Activated CD4-positive, alpha-beta T cell treated with anti-CD3 and anti-CD28 coated beads, Interleukin-2, amount 10 ng/mL, durations not matched to agents 24 days and 14 days (primary cell): ENCODE data around the gene PIEZO1. TPM values are rescaled to one million over a fixed set of nuclear protein-coding genes. Genes with fewer than 3 reads are reported as not detected.
A peak's percentile ranks its signal among the peaks of the same experiment; 100 is the strongest.

Experiments
- DNase-seq: peaks from one replicate; pipeline ENCODE4 v3.0.0; 2022
- H3K27ac Mint-ChIP-seq: one replicate; pipeline ENCODE4 v1.8.0; 2022; ENCODE audit warnings: mild to moderate bottlenecking, mixed read lengths
- H3K27me3 Mint-ChIP-seq: one replicate; pipeline ENCODE4 v1.8.0; 2022; ENCODE audit warnings: mixed read lengths
- H3K36me3 Mint-ChIP-seq: one replicate; pipeline ENCODE4 v1.8.0; 2022; ENCODE audit warnings: low read depth, mild to moderate bottlenecking, mixed read lengths
- H3K4me1 Mint-ChIP-seq: one replicate; pipeline ENCODE4 v1.8.0; 2021; ENCODE audit warnings: mixed read lengths
- H3K4me3 Mint-ChIP-seq: one replicate; pipeline ENCODE4 v1.8.0; 2022; ENCODE audit warnings: mild to moderate bottlenecking, moderate library complexity, mixed read lengths
- H3K9me3 Mint-ChIP-seq: one replicate; pipeline ENCODE4 v1.8.0; 2021; ENCODE audit warnings: mixed read lengths
- intact Hi-C: fragments of 100-400 bp; cut with micrococcal nuclease; formaldehyde crosslinking; loops from one replicate; pipeline ENCODE4 v1.15.1; 2023
- total RNA-seq: library from RNA; stranded (reverse); gene quantifications from 2 replicates; pipeline ENCODE4 v1.2.3, GENCODE V29; 2022

Gene PIEZO1
- total RNA-seq, 1 donor from 2014 or later: 226 TPM

GRCh38 chr16:88702371-88703210, 82.4 kb downstream of the PIEZO1 start:
- H3K27me3 Mint-ChIP-seq: no peaks in the 10 kb centered on the region
- H3K4me3 Mint-ChIP-seq: peak overlapping the region; percentile 81
- peak; percentile 72 for DNase-seq
- peak overlapping the region; percentile 95 for H3K27ac Mint-ChIP-seq
- H3K9me3 Mint-ChIP-seq: no peaks in the 10 kb centered on the region
- H3K36me3 Mint-ChIP-seq: peaks cover 27% of the 10 kb centered on the region
- intact Hi-C loops: loop anchor here (1.0 to 5.0 kb wide), 2 partner anchors 16 to 65 kb away; partner anchors contain the start of genes IL17C and SNAI3
- H3K4me1 Mint-ChIP-seq: peaks cover 56% of the 10 kb centered on the region

- H3K9me3 Mint-ChIP-seq: no peaks in the 10 kb centered on the region
- peaks cover 50% of the 10 kb centered on the region for H3K4me1 Mint-ChIP-seq
- intact Hi-C loops: loop anchor here (2.0 to 5.0 kb wide), 4 partner anchors 39 to 249 kb away; partner anchors contain the start of genes CYBA, IL17C, MVD and ZFPM1
- peak overlapping the region; percentile 95 for H3K27ac Mint-ChIP-seq
- DNase-seq: peak; percentile 74
- H3K27me3 Mint-ChIP-seq: no peaks in the 10 kb centered on the region
- peaks cover 25% of the 10 kb centered on the region for H3K36me3 Mint-ChIP-seq
- H3K4me3 Mint-ChIP-seq: peak overlapping the region; percentile 81
Measured at GRCh38 chr16:88701581-88702370, 83.2 kb downstream of the PIEZO1 start.

- H3K27ac Mint-ChIP-seq: peak overlapping the region; percentile 95
- no peaks in the 10 kb centered on the region for H3K27me3 Mint-ChIP-seq
- peak; percentile 98 for DNase-seq
- H3K36me3 Mint-ChIP-seq: peaks cover 25% of the 10 kb centered on the region
- peak overlapping the region; percentile 81 for H3K4me3 Mint-ChIP-seq
- H3K4me1 Mint-ChIP-seq: peaks cover 50% of the 10 kb centered on the region
- no peaks in the 10 kb centered on the region for H3K9me3 Mint-ChIP-seq
- intact Hi-C loops: loop anchor here (2.0 to 5.0 kb wide), 4 partner anchors 38 to 248 kb away; partner anchors contain the start of genes CYBA, IL17C, MVD and ZFPM1
Measured at GRCh38 chr16:88700636-88701482, 84.2 kb downstream of the PIEZO1 start.

- Mint-ChIP-seq H3K36me3 (peaks cover 22% of the 10 kb centered on the region), H3K27me3 (no peaks in the 10 kb centered on the region), H3K9me3 (no peaks in the 10 kb centered on the region), H3K27ac (peak overlapping the region; percentile 95), H3K4me1 (peaks cover 47% of the 10 kb centered on the region), H3K4me3 (peak overlapping the region; percentile 81)
- no peak for DNase-seq
- intact Hi-C loops: loop anchor here (2.0 to 5.0 kb wide), 4 partner anchors 37 to 247 kb away; partner anchors contain the start of genes CYBA, IL17C, MVD and ZFPM1
Measured at GRCh38 chr16:88700322-88700635, 84.7 kb downstream of the PIEZO1 start.

GRCh38 chr16:88699180-88699579, 85.8 kb downstream of the PIEZO1 start:
- H3K27me3 Mint-ChIP-seq: no peaks in the 10 kb centered on the region
- H3K36me3 Mint-ChIP-seq: peaks cover 22% of the 10 kb centered on the region
- H3K4me1 Mint-ChIP-seq: peaks cover 42% of the 10 kb centered on the region

GRCh38 chr16:88698646-88699045, 86.4 kb downstream of the PIEZO1 start:
- peaks cover 37% of the 10 kb centered on the region for H3K4me1 Mint-ChIP-seq
- no peak overlapping the region for H3K27ac Mint-ChIP-seq
- no peaks in the 10 kb centered on the region for H3K27me3 Mint-ChIP-seq
- no peaks in the 10 kb centered on the region for H3K9me3 Mint-ChIP-seq
- H3K4me3 Mint-ChIP-seq: no peak overlapping the region
- intact Hi-C loops: no loop called here
- H3K36me3 Mint-ChIP-seq: peaks cover 22% of the 10 kb centered on the region
- no peak for DNase-seq

More at GRCh38 chr16:88699180-88699579, 85.8 kb downstream of the PIEZO1 start:
- Mint-ChIP-seq H3K4me3 (peak overlapping the region; percentile 81), H3K27ac (peak overlapping the region; percentile 95), H3K9me3 (no peaks in the 10 kb centered on the region)
- intact Hi-C loops: no loop called here
- DNase-seq: no peak

- Mint-ChIP-seq H3K4me1 (peaks cover 35% of the 10 kb centered on the region), H3K27me3 (no peaks in the 10 kb centered on the region), H3K9me3 (no peaks in the 10 kb centered on the region), H3K36me3 (peaks cover 20% of the 10 kb centered on the region), H3K27ac (no peak overlapping the region), H3K4me3 (no peak overlapping the region)
- no peak for DNase-seq
- intact Hi-C loops: no loop called here
Measured at GRCh38 chr16:88697831-88698615, 87.0 kb downstream of the PIEZO1 start.

- intact Hi-C loops: no loop called here
- H3K4me1 Mint-ChIP-seq: peaks cover 34% of the 10 kb centered on the region
- H3K36me3 Mint-ChIP-seq: peaks cover 16% of the 10 kb centered on the region
- no peaks in the 10 kb centered on the region for H3K27me3 Mint-ChIP-seq
- H3K4me3 Mint-ChIP-seq: no peak overlapping the region
- H3K27ac Mint-ChIP-seq: no peak overlapping the region
- H3K9me3 Mint-ChIP-seq: no peaks in the 10 kb centered on the region
- no peak for DNase-seq
Measured at GRCh38 chr16:88697116-88697830, 87.7 kb downstream of the PIEZO1 start.

- no peaks in the 10 kb centered on the region for H3K9me3 Mint-ChIP-seq
- H3K27ac Mint-ChIP-seq: no peak overlapping the region
- peaks cover 37% of the 10 kb centered on the region for H3K4me1 Mint-ChIP-seq
- peaks cover 16% of the 10 kb centered on the region for H3K36me3 Mint-ChIP-seq
- H3K4me3 Mint-ChIP-seq: no peak overlapping the region
- intact Hi-C loops: no loop called here
- no peak for DNase-seq
- no peaks in the 10 kb centered on the region for H3K27me3 Mint-ChIP-seq
Measured at GRCh38 chr16:88696441-88696840, 88.6 kb downstream of the PIEZO1 start.

GRCh38 chr16:88695753-88696152, 89.3 kb downstream of the PIEZO1 start:
- no peak for DNase-seq
- Mint-ChIP-seq H3K27ac (no peak overlapping the region), H3K9me3 (no peaks in the 10 kb centered on the region), H3K27me3 (no peaks in the 10 kb centered on the region), H3K4me3 (no peak overlapping the region), H3K36me3 (peaks cover 13% of the 10 kb centered on the region), H3K4me1 (peaks cover 40% of the 10 kb centered on the region)
- intact Hi-C loops: no loop called here

GRCh38 chr16:88695218-88695617, 89.8 kb downstream of the PIEZO1 start:
- Mint-ChIP-seq H3K36me3 (peaks cover 12% of the 10 kb centered on the region), H3K9me3 (no peaks in the 10 kb centered on the region), H3K27ac (no peak overlapping the region), H3K4me3 (no peak overlapping the region), H3K4me1 (peaks cover 42% of the 10 kb centered on the region), H3K27me3 (no peaks in the 10 kb centered on the region)
- no peak for DNase-seq
- intact Hi-C loops: no loop called here
